Measurements from ENCODE around the gene MRAS. TPM values are rescaled to one million over a fixed set of nuclear protein-coding genes. Genes with fewer than 3 reads are reported as not detected.

MRAS gene
- total RNA-seq, 1 donor from 2014 or later, result 5.9 TPM

- no peaks in the 10 kb centered on the region for H3K4me1 Mint-ChIP-seq (ENCODE audit: unreplicated experiment)
These were observed 37.9 kb upstream of the MRAS start for GRCh38 chr3:138310494-138310893.

GRCh38 chr3:138314751-138315150 lies 33.6 kb upstream of the MRAS start:
- TF ChIP-seq, protein P1, sequence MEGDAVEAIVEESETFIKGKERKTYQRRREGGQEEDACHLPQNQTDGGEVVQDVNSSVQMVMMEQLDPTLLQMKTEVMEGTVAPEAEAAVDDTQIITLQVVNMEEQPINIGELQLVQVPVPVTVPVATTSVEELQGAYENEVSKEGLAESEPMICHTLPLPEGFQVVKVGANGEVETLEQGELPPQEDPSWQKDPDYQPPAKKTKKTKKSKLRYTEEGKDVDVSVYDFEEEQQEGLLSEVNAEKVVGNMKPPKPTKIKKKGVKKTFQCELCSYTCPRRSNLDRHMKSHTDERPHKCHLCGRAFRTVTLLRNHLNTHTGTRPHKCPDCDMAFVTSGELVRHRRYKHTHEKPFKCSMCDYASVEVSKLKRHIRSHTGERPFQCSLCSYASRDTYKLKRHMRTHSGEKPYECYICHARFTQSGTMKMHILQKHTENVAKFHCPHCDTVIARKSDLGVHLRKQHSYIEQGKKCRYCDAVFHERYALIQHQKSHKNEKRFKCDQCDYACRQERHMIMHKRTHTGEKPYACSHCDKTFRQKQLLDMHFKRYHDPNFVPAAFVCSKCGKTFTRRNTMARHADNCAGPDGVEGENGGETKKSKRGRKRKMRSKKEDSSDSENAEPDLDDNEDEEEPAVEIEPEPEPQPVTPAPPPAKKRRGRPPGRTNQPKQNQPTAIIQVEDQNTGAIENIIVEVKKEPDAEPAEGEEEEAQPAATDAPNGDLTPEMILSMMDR (IDR thresholded peaks at IDR 0.05; ENCODE audit: unreplicated experiment), result no peak
- Mint-ChIP-seq H3K9me3 (ENCODE audit: unreplicated experiment) (no peaks in the 10 kb centered on the region), H3K36me3 (ENCODE audit: low read depth, unreplicated experiment) (no peaks in the 10 kb centered on the region), H3K4me3 (ENCODE audit: unreplicated experiment) (no peak overlapping the region), H3K4me1 (ENCODE audit: unreplicated experiment) (no peaks in the 10 kb centered on the region), H3K27ac (ENCODE audit: unreplicated experiment) (no peak overlapping the region), H3K27me3 (ENCODE audit: unreplicated experiment) (no peaks in the 10 kb centered on the region)
- DNase-seq (ENCODE audit: low spot score), result no peak

More at GRCh38 chr3:138310494-138310893, 37.9 kb upstream of the MRAS start:
- Mint-ChIP-seq H3K4me3 (ENCODE audit: unreplicated experiment) (no peak overlapping the region), H3K27ac (ENCODE audit: unreplicated experiment) (no peak overlapping the region), H3K27me3 (ENCODE audit: unreplicated experiment) (no peaks in the 10 kb centered on the region), H3K9me3 (ENCODE audit: unreplicated experiment) (peaks cover 12% of the 10 kb centered on the region), H3K36me3 (ENCODE audit: low read depth, unreplicated experiment) (peaks cover 14% of the 10 kb centered on the region)
- TF ChIP-seq, protein P1 (IDR thresholded peaks at IDR 0.05; ENCODE audit: unreplicated experiment), result no peak
- DNase-seq (ENCODE audit: low spot score), result no peak

DNA sequence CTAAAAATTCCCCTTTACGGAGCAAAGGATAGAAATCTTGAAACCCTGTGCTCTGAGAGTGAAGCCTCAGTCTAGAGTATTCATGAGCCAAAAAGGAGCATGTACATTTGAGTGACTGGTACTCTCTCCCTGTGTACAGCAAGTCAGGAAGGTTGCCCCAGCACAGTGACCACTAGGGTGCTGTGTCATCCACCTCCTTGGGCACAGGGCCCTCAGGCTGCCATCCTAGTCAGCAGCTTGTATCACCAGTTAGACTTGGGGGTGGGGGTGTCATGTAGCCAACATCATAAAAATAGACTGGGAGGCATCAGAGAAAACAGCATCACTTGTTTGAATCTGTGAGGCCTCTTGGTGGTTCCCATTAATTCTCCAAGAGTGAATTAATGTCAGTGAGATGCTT lies 30.7 kb upstream of the MRAS start:
- H3K9me3 Mint-ChIP-seq (ENCODE audit: unreplicated experiment), result no peaks in the 10 kb centered on the region
- peaks cover 4% of the 10 kb centered on the region for H3K4me1 Mint-ChIP-seq (ENCODE audit: unreplicated experiment)
- H3K27me3 Mint-ChIP-seq (ENCODE audit: unreplicated experiment), result no peaks in the 10 kb centered on the region
- TF ChIP-seq, protein P1 (IDR thresholded peaks at IDR 0.05; ENCODE audit: unreplicated experiment), result no peak
- DNase-seq (ENCODE audit: low spot score), result no peak
- H3K4me3 Mint-ChIP-seq (ENCODE audit: unreplicated experiment), result no peak overlapping the region
- no peak overlapping the region for H3K27ac Mint-ChIP-seq (ENCODE audit: unreplicated experiment)
- no peaks in the 10 kb centered on the region for H3K36me3 Mint-ChIP-seq (ENCODE audit: low read depth, unreplicated experiment)

- H3K9me3 Mint-ChIP-seq (ENCODE audit: unreplicated experiment), result no peaks in the 10 kb centered on the region
- H3K36me3 Mint-ChIP-seq (ENCODE audit: low read depth, unreplicated experiment), result no peaks in the 10 kb centered on the region
- H3K4me1 Mint-ChIP-seq (ENCODE audit: unreplicated experiment), result peaks cover 4% of the 10 kb centered on the region
- H3K27me3 Mint-ChIP-seq (ENCODE audit: unreplicated experiment), result peaks cover 3% of the 10 kb centered on the region
- DNase-seq (ENCODE audit: low spot score), result no peak
- H3K4me3 Mint-ChIP-seq (ENCODE audit: unreplicated experiment), result no peak overlapping the region
- H3K27ac Mint-ChIP-seq (ENCODE audit: unreplicated experiment), result no peak overlapping the region
- TF ChIP-seq, protein P1 (IDR thresholded peaks at IDR 0.05; ENCODE audit: unreplicated experiment), result no peak
These were observed 24.4 kb upstream of the MRAS start for GRCh38 chr3:138323971-138324370.

GRCh38 chr3:138325990-138326389 lies 22.4 kb upstream of the MRAS start:
- peaks cover 3% of the 10 kb centered on the region for H3K27me3 Mint-ChIP-seq (ENCODE audit: unreplicated experiment)
- no peak for DNase-seq (ENCODE audit: low spot score)
- no peaks in the 10 kb centered on the region for H3K9me3 Mint-ChIP-seq (ENCODE audit: unreplicated experiment)
- no peak overlapping the region for H3K27ac Mint-ChIP-seq (ENCODE audit: unreplicated experiment)
- H3K36me3 Mint-ChIP-seq (ENCODE audit: low read depth, unreplicated experiment), result no peaks in the 10 kb centered on the region
- H3K4me3 Mint-ChIP-seq (ENCODE audit: unreplicated experiment), result no peak overlapping the region
- TF ChIP-seq, protein P1 (IDR thresholded peaks at IDR 0.05; ENCODE audit: unreplicated experiment), result no peak
- H3K4me1 Mint-ChIP-seq (ENCODE audit: unreplicated experiment), result peaks cover 7% of the 10 kb centered on the region

All from endothelial cell (in vitro differentiated cells).